GM21723 (cell line): ENCODE data around the gene KCNQ2.
A peak's percentile ranks its signal among the peaks of the same experiment; 100 is the strongest.
"Not testable (repeated sequence)": the region's sequence is repeated elsewhere in the genome, so short reads cannot be mapped to it uniquely, and the experiment has no call there.

ENCODE experiments used
- ATAC-seq: cut with Tn5 transposase; IDR thresholded peaks from one replicate; pipeline ENCODE4 v1.9.1; 2021; ENCODE audit warnings: mild to moderate bottlenecking, moderate library complexity; ENCODE audit not compliant: unreplicated experiment

KCNQ2 gene

GRCh38 chr20:63471981-63472831, at the start of gene KCNQ2:
TSS of gene KCNQ2 (minus strand) at chr20:63472655. CDS start at chr20:63472463, 192 bp downstream.
- no peak for ATAC-seq

GRCh38 chr20:63521602-63522001, 49.1 kb upstream of the KCNQ2 start:
- ATAC-seq: no peak

GRCh38 chr20:63520934-63521601, 48.6 kb upstream of the KCNQ2 start:
- peak; percentile 44 for ATAC-seq

- peak; percentile 71 for ATAC-seq
These were observed 48.1 kb upstream of the KCNQ2 start, which contains the start of gene PPDPF for GRCh38 chr20:63520504-63520933. TSS of gene PPDPF (plus strand) at chr20:63520765. CDS start at chr20:63521309, 544 bp downstream.

GRCh38 chr20:63519668-63520503, 47.4 kb upstream of the KCNQ2 start:
- ATAC-seq: peak; percentile 55

GRCh38 chr20:63518946-63519667, 46.7 kb upstream of the KCNQ2 start:
- ATAC-seq: no peak

- ATAC-seq: no peak
These were observed 46.0 kb upstream of the KCNQ2 start for GRCh38 chr20:63518351-63518861.

- no peak for ATAC-seq
These were observed 45.2 kb upstream of the KCNQ2 start for GRCh38 chr20:63517376-63518309.

GRCh38 chr20:63514520-63514919, 42.1 kb upstream of the KCNQ2 start:
- ATAC-seq: not testable (repeated sequence)

- ATAC-seq: no peak
These were observed 40.8 kb upstream of the KCNQ2 start for GRCh38 chr20:63513207-63513606.

GRCh38 chr20:63509088-63509564, 36.7 kb upstream of the KCNQ2 start:
- ATAC-seq: no peak

- ATAC-seq: no peak
These were observed 35.8 kb upstream of the KCNQ2 start for GRCh38 chr20:63508072-63508768.

GRCh38 chr20:63507083-63507743, 34.8 kb upstream of the KCNQ2 start:
- ATAC-seq: no peak

GRCh38 chr20:63505723-63506122, 33.3 kb upstream of the KCNQ2 start:
- ATAC-seq: no peak

- ATAC-seq: no peak
These were observed 32.8 kb upstream of the KCNQ2 start for GRCh38 chr20:63505281-63505680.

- ATAC-seq: no peak
These were observed 32.2 kb upstream of the KCNQ2 start for GRCh38 chr20:63504642-63505041.

GRCh38 chr20:63503524-63503923, 31.1 kb upstream of the KCNQ2 start:
- no peak for ATAC-seq

- ATAC-seq: no peak
These were observed 30.3 kb upstream of the KCNQ2 start for GRCh38 chr20:63502671-63503172.
